Esophagus muscularis mucosa (tissue), 4 donors: ENCODE results near the gene ZNF121. TPM values are rescaled to one million over a fixed set of nuclear protein-coding genes. Genes with fewer than 3 reads are reported as not detected.
A peak's percentile ranks its signal among the peaks of the same experiment; 100 is the strongest.
"Not testable (repeated sequence)": the region's sequence is repeated elsewhere in the genome, so short reads cannot be mapped to it uniquely, and the experiment has no call there.

Experiments
- DNase-seq: peaks from one replicate; pipeline ENCODE4 v3.0.0-alpha.2; 2017; ENCODE audit errors: extremely low spot score
- H3K27ac ChIP-seq, 4 donors: fragments of 200-600 bp; sonication (generic); replicated peaks in 1 of 4; 1 replicate in 3 of 4; 2 replicates in 1 of 4; pipeline ENCODE4 v1.5.1; 2016 to 2019; ENCODE audit warnings: mild to moderate bottlenecking in 1 of 4
- H3K27me3 ChIP-seq, 4 donors: fragments of 200-600 bp; sonication (generic); one replicate each; pipeline versions ENCODE4 v1.5.1 to v1.6.0; 2016 to 2019
- H3K36me3 ChIP-seq, 4 donors: fragments of 200-600 bp; sonication (generic); one replicate each; pipeline ENCODE4 v1.5.1; 2016 to 2019
- H3K4me1 ChIP-seq, 4 donors: fragments of 200-600 bp; sonication (generic); one replicate each; pipeline ENCODE4 v1.5.1; 2016 to 2019
- H3K4me3 ChIP-seq, 4 donors: fragments of 200-600 bp; sonication (generic); 1 replicate in 2 of 4; 2 replicates in 2 of 4; pipeline ENCODE4 v1.5.1; 2016 to 2019; ENCODE audit warnings: mild to moderate bottlenecking in 4 of 4, moderate library complexity in 1 of 4
- H3K9me3 ChIP-seq, 4 donors: fragments of 200-600 bp; sonication (generic); 1 replicate in 3 of 4; 2 replicates in 1 of 4; pipeline ENCODE4 v1.5.1; 2016 to 2019
- EP300 ChIP-seq: sonication (generic); formaldehyde crosslinking; IDR thresholded peaks from one replicate; pipeline ENCODE4 v1.6.1; 2017; ENCODE audit warnings: antibody characterized with exemption
- POLR2A ChIP-seq: fragments of 450-650 bp; IDR thresholded peaks from one replicate; pipeline ENCODE4 v1.6.1; 2017; ENCODE audit warnings: antibody characterized with exemption, moderate library complexity, mild to moderate bottlenecking, low read depth
- POLR2AphosphoS5 ChIP-seq, 2 donors: sonication (generic); formaldehyde crosslinking; IDR thresholded peaks; one replicate each; pipeline ENCODE4 v1.6.1; 2017; ENCODE audit warnings: antibody characterized with exemption in 2 of 2
- WGBS: methylation state at CpG from one replicate; pipeline ENCODE4 v1.1.5; 2018; 5-methylcytosine and 5-hydroxymethylcytosine counted together
- intact Hi-C: fragments of 100-400 bp; cut with DNase I; formaldehyde crosslinking; loops from one replicate; pipeline ENCODE4 v1.15.1; 2023
- total RNA-seq, 4 donors: library from RNA; depleted of rRNA; stranded (reverse); fragments of >200 nt; gene quantifications; one replicate each; pipeline versions ENCODE4 v1.1.0 to v1.2.1, GENCODE V29; 2016
- TF ChIP-seq, protein P1 (sequence below), 3 experiments: fragments of 200-600 bp in 2 of 3; fragments of 450-650 bp in 1 of 3; sonication (generic) in 2 of 3; IDR thresholded peaks; one replicate each; pipeline ENCODE4 v1.5.1; 2017 to 2019; ENCODE audit warnings: antibody characterized with exemption in 3 of 3, mild to moderate bottlenecking in 2 of 3, moderate library complexity in 1 of 3

The ZNF121 gene
- total RNA-seq, 4 donors from 2014 or later, result 18.3 to 31.1 (median 25.5) TPM

DNA sequence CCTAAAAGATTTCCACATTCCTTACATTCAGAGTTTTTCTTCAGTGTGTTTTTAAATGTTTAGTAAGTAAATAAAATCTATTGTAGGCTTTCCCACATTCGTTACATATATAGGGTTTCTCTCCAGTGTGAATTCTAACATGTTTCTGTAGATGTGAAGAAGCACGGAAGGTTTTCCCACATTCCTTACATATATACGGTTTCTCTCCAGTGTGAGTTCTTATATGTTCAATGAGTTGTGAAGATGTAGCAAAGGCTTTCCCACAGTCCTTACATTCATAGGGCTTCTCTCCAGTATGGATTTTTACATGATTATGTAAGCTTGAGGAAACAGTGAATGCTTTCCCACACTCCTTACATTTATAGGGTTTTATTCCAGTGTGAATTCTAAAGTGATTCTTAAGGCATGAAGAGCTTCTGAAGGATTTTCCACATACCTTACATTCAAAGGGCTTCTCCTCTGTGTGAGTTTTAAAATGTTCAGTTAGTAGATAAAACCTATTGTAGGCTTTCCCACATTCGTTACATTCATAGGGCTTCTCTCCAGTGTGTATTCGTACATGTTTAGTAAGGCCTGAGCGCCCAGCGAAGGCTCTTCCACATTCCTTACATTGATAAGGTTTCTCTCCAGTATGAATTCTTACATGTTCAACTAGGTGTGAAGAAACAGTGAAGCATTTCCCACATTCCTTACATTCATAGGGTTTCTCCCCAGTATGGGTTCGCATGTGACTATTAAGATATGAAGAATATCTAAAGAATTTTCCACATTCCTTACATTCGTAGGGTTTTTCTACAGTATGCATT, 18.2 kb downstream of the ZNF121 start:
- Histone ChIP-seq H3K27me3 (no peaks in the 10 kb centered on the region), H3K36me3 (peaks cover 74 to 91% (median 82%) of the 10 kb centered on the region in 4 donors), H3K27ac (no peak overlapping the region), H3K9me3 (peaks cover 21 to 100% (median 98%) of the 10 kb centered on the region in 4 donors), H3K4me3 (peak overlapping the region in 1 of 4 donors; percentile 3), H3K4me1 (no peaks in the 10 kb centered on the region)
- intact Hi-C loops, result no loop called here
- no peak for DNase-seq
- TF ChIP-seq, protein P1, sequence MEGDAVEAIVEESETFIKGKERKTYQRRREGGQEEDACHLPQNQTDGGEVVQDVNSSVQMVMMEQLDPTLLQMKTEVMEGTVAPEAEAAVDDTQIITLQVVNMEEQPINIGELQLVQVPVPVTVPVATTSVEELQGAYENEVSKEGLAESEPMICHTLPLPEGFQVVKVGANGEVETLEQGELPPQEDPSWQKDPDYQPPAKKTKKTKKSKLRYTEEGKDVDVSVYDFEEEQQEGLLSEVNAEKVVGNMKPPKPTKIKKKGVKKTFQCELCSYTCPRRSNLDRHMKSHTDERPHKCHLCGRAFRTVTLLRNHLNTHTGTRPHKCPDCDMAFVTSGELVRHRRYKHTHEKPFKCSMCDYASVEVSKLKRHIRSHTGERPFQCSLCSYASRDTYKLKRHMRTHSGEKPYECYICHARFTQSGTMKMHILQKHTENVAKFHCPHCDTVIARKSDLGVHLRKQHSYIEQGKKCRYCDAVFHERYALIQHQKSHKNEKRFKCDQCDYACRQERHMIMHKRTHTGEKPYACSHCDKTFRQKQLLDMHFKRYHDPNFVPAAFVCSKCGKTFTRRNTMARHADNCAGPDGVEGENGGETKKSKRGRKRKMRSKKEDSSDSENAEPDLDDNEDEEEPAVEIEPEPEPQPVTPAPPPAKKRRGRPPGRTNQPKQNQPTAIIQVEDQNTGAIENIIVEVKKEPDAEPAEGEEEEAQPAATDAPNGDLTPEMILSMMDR (IDR thresholded peaks at IDR 0.05), result no peak
- TF ChIP-seq POLR2AphosphoS5 (IDR thresholded peaks at IDR 0.05), result no peak
- TF ChIP-seq EP300, result no peak
- no peak for TF ChIP-seq POLR2A
- 98% methylated on average over 9 of the region's 9 CpGs for WGBS

DNA sequence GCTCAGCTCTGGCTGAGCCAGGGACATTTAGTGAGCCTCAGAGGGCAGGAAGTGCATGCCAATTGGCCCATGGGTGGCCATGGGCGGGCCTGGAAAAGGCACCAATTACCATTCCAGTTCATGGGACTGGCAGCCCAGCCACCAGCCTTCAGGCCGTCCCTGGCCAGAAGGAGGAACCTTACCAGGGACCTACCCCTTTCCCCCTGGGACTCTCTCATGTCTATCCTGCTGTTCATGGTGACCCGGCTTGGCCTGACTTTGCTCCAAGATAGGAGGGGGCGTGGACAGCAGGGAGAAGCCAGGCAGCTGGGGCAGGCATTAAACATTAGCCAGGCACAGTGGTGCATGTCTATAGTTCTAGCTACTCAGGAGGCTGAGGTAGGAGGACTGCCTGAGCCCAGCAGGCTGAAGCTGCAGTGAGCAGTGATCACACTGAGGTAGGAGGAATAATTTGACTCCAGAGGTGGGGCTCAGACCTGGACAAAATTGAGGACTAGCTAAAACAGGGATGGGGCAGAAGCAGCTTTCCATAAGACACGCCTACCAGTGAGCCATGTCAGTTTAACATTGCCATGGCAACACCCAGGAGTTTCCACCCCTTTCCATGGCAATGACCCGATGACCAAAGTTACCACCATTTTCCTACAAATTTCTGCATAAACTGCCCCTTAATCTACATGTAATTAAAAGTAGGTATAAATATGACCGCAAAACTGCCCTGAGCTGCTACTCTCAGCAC, 31.6 kb downstream of the ZNF121 start:
- WGBS, result 94% methylated on average over 7 of the region's 7 CpGs
- peaks cover 0 to 23% (median 6%) of the 10 kb centered on the region in 4 donors for H3K9me3 ChIP-seq

DNA sequence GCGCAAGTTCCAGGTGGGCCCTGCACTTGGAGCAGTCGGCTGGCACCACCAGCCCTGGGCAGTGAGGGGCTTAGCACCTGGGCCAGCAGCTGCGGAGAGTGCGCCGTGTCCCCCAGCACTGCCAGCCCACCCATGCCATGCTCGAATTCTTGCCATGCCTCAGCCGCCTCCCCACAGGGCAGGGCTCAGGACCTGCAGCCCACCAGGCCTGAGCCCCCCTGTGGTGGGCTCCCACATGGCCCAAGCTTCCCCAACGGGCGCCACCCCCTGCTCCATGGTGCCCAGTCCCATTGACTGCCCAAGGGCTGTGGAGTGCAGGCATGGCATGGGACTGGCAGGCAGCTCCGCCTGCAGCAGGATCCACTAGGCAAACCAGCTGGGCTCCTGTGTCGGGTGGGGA, 36.4 kb downstream of the ZNF121 start:
- WGBS, result 100% methylated on average over 4 of the region's 11 CpGs
- no peak overlapping the region for H3K4me3 ChIP-seq
- H3K4me1 ChIP-seq, result no peaks in the 10 kb centered on the region
- no peak overlapping the region for H3K27ac ChIP-seq
- TF ChIP-seq POLR2A, result no peak
- no peak for DNase-seq
- peaks cover 0 to 12% (median 3%) of the 10 kb centered on the region in 4 donors for H3K9me3 ChIP-seq
- H3K27me3 ChIP-seq, result no peaks in the 10 kb centered on the region
- intact Hi-C loops, result no loop called here
- no peaks in the 10 kb centered on the region for H3K36me3 ChIP-seq

More for the DNA sequence above, 31.6 kb downstream of the ZNF121 start:
- Histone ChIP-seq H3K4me1 (no peaks in the 10 kb centered on the region), H3K4me3 (no peak overlapping the region), H3K36me3 (no peaks in the 10 kb centered on the region), H3K27ac (no peak overlapping the region), H3K27me3 (no peaks in the 10 kb centered on the region)
- DNase-seq, result no peak
- no peak for TF ChIP-seq POLR2A
- TF ChIP-seq, protein P1 (IDR thresholded peaks at IDR 0.05), result no peak
- TF ChIP-seq POLR2AphosphoS5 (IDR thresholded peaks at IDR 0.05), result no peak
- no peak for TF ChIP-seq EP300
- intact Hi-C loops, result no loop called here

DNA sequence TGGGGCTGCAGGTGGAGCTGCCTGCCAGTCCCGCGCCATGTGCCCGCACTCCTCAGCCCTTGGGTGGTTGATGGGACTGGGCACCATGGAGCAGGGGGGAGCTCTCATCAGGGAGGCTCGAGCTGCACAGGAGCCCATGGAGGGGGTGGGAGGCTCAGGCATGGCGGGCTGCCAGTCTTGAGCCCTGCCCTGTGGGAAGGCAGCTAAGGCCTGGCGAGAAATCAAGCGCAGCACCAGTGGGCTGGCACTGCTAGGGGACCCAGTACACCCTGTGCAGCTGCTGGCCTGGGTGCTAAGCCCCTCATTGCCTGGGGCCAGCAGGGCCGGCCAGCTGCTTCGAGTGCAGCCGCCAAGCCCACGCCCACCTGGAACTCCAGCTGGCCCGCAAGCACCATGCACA, 43.0 kb downstream of the ZNF121 start:
- peaks cover 14 to 25% (median 20%) of the 10 kb centered on the region in 4 donors for H3K4me1 ChIP-seq
- H3K9me3 ChIP-seq, DNase-seq, H3K27ac ChIP-seq, H3K27me3 ChIP-seq, H3K36me3 ChIP-seq, H3K4me3 ChIP-seq, intact Hi-C loops: not testable (repeated sequence)
- 87% methylated on average over 3 of the region's 12 CpGs for WGBS

DNA sequence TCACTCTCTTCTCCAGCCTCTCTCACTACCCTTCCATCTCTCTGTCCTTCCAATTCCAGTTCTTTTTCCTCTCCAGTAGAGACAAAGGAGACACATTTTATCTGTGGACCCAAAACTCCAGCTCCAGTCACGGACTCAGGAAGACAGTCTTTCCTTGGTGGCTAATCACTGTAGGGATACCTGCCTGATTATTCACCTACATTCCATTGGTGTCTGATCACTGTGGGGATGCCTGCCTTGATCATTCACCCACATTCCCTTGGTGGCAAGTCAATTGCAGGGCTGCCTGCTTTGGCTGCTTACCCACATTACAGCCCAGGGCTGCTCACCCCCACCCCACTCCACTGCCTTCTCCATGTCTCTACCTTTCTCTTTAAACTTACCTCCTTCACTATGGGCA, 44.4 kb downstream of the ZNF121 start:
- not testable (repeated sequence) for DNase-seq, H3K27ac ChIP-seq, H3K27me3 ChIP-seq, H3K4me3 ChIP-seq
- intact Hi-C loops, result loop anchor here (10.0 kb wide), 2 partner anchors 45 to 215 kb away; partner anchors contain the start of genes ZNF121 and ZNF559
- WGBS, result 90% methylated on average over 1 of the region's 1 CpG
- peaks cover 14 to 20% (median 19%) of the 10 kb centered on the region in 4 donors for H3K36me3 ChIP-seq
- H3K9me3 ChIP-seq, result peaks cover 0 to 11% (median 9%) of the 10 kb centered on the region in 4 donors
- peaks cover 14 to 26% (median 20%) of the 10 kb centered on the region in 4 donors for H3K4me1 ChIP-seq

DNA sequence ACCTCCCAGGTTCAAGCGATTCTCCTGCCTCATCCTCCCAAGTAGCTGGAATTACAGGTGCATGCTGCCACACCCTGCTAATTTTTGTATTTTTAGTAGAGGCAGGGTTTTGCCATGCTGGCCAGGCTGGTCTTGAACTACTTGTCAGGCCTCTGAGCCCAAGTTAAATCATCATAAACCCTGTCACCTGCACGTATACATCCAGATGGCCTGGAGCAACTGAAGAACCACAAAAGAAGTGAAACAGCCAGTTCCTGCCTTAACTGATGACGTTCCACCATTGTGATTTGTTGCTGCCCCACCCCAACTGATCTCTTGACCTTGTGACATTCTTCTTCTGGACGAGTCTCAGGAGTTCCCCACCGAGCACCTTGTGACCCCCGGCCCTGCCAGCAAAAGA, 45.1 kb downstream of the ZNF121 start:
- not testable (repeated sequence) for DNase-seq, H3K27me3 ChIP-seq
- Histone ChIP-seq H3K4me3 (peak overlapping the region; percentile 67 to 87 (median 78)), H3K4me1 (peaks cover 14 to 26% (median 20%) of the 10 kb centered on the region in 4 donors), H3K27ac (peak overlapping the region; percentile 90 to 96 (median 94)), H3K9me3 (peaks cover 0 to 18% (median 16%) of the 10 kb centered on the region in 4 donors), H3K36me3 (peaks cover 21 to 27% (median 27%) of the 10 kb centered on the region in 4 donors)
- 83% methylated on average over 6 of the region's 6 CpGs for whole genome bisulfite sequencing
- intact Hi-C loops, result loop anchor here (10.0 kb wide), 2 partner anchors 46 to 214 kb away; partner anchors contain the start of genes ZNF121 and ZNF559
